Fibroblast of villous mesenchyme (primary cell): Measurements from ENCODE around the gene FAIM2. TPM values are rescaled to one million over a fixed set of nuclear protein-coding genes. Genes with fewer than 3 reads are reported as not detected.

ENCODE experiments used
- DNase-seq: peaks from one replicate; pipeline ENCODE4 v3.0.0-alpha.2; 2010; ENCODE audit warnings: low read depth
- H3K4me3 ChIP-seq: 2 replicates; pipeline ENCODE4 v1.5.1; 2011; ENCODE audit warnings: low read depth, mild to moderate bottlenecking, low read length
- total RNA-seq: library from RNA; depleted of rRNA; stranded (reverse); fragments of >200 nt; gene quantifications from 2 replicates; pipeline ENCODE4 v1.2.3, GENCODE V29; 2012
- TF ChIP-seq, protein P1 (sequence below): IDR thresholded peaks from 2 replicates; pipeline ENCODE4 v1.5.1; 2012; ENCODE audit warnings: low read depth, mild to moderate bottlenecking, low read length; ENCODE audit not compliant: insufficient read depth

FAIM2 gene
- total RNA-seq, 1 donor, result 3.0 TPM

DNA sequence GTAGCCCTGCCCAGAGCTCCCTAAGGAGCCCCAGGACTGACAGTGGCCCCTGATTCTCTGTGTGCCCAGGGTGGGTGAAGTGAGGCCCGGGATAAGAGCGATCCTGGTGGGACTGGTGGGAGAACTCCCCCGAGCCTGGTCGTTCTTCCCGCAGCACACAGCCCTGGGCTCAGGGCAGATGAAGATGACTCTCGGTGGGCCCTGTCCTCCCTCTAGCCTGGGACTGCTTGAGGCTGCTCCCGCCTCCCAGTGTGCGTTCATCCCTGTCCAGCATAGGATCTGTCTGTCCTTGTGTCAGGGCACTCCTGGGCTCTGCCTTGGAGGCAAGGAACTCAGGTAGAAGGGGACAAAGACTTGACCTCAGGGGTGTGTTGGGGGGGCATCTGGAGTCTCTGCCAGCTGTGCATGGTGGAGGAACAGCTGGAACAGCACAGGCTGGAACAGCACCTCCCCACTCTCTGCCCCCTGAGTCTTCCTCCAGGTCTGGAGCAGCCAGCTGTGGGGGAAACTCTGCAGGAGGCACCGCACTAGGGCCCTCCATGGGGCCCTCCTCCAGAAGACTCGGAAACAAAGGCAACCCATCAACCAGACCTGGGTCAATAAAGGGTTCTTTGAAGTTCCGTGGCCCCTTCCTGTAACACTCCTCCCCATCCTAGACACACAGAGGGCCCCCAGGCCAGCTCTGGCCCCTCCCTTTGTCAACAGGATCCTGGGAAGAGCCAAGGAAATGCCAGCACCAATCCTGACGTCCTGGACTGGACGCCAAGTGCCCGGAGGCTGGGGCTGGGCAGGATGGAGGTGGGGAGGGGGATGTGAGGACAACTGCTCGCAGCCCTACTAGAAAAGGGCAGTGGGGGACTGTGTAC is 15.9 kb downstream of the FAIM2 start:
- DNase-seq, result no peak
- TF ChIP-seq, protein P1, sequence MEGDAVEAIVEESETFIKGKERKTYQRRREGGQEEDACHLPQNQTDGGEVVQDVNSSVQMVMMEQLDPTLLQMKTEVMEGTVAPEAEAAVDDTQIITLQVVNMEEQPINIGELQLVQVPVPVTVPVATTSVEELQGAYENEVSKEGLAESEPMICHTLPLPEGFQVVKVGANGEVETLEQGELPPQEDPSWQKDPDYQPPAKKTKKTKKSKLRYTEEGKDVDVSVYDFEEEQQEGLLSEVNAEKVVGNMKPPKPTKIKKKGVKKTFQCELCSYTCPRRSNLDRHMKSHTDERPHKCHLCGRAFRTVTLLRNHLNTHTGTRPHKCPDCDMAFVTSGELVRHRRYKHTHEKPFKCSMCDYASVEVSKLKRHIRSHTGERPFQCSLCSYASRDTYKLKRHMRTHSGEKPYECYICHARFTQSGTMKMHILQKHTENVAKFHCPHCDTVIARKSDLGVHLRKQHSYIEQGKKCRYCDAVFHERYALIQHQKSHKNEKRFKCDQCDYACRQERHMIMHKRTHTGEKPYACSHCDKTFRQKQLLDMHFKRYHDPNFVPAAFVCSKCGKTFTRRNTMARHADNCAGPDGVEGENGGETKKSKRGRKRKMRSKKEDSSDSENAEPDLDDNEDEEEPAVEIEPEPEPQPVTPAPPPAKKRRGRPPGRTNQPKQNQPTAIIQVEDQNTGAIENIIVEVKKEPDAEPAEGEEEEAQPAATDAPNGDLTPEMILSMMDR, result no peak

GRCh38 chr12:49887091-49887490 is 16.6 kb downstream of the FAIM2 start:
- no peak for DNase-seq
- TF ChIP-seq, protein P1, result no peak
- no peak overlapping the region for H3K4me3 ChIP-seq

More for the DNA sequence above, 15.9 kb downstream of the FAIM2 start:
- no peak overlapping the region for H3K4me3 ChIP-seq

DNA sequence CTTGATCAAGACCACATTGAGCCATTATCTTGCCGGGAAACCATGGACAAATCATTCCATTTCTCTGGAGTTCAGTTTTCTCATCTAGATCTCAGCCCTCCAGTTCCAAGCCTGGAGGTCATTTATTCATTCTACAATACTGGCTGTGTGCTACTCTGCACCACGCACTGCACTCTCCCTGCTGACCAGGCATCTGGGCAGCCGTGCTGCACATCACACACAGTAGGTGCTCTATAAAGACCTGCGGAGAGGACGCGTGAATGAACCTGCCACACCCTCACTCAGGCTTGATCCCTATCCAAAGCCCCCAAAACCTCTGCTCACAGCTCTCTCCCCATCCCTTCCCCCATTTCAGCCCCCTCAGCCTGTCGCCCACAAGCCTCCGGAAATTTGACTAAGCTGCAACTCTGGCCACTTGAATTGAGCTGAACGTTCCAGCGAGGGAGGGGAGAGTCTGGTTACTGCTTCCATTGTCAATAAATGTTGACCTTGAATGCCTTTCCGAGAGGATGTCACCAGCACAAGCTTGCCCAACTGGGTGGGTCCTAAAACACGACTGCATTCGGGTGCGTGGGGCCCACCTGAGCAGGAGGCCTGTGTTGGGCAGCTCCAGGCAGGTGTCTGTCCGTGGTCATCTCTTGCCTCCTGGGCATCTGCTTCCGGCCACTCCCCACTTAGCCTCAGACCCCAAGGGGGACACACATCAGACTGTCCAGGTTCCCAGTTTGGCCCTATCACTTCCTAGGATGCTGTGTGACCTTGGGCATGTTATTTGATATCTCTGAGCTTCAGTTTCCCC is 17.8 kb downstream of the FAIM2 start:
- H3K4me3 ChIP-seq, result no peak overlapping the region
- DNase-seq, result no peak
- TF ChIP-seq, protein P1, result no peak

GRCh38 chr12:49885118-49885517 is 18.6 kb downstream of the FAIM2 start:
- TF ChIP-seq, protein P1, result no peak
- DNase-seq, result no peak
- no peak overlapping the region for H3K4me3 ChIP-seq

- DNase-seq, result no peak
- TF ChIP-seq, protein P1, result no peak
- no peak overlapping the region for H3K4me3 ChIP-seq
These were observed 20.7 kb downstream of the FAIM2 start for GRCh38 chr12:49882851-49883464.

DNA sequence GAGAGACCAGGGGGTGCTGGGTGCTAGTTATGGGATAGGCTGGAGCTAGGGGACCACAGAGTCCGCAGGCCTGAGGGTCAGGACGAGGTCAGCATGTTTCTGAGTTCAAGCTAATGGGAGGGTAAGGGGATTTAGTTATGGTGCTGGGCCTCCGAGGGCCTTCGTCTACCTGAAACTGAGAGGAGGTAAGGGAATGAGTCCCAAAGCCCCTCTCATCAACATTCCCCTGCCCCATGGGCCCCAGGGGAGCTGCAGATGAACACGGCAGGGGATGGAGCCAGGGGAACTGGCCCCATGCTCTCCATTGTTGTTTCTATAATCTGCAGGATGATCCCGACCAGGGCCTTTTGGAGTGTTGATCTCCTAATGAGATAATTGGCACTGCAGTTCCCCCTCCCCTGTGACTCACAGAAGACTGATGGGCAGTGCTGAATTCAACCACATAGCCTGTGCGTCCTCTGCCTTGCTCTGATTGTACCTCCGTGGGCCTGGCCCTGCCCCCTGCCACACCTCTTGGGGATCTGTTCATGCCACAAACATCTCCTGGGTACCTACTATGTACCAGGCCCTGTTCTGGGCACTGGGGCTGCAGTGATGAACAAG is 21.4 kb downstream of the FAIM2 start:
- DNase-seq, result no peak
- no peak overlapping the region for H3K4me3 ChIP-seq
- TF ChIP-seq, protein P1, result no peak
